22Rv1 (cell line): ENCODE results near the gene SIX4.

Experiments
- CTCF ChIP-seq: fragments of 450-650 bp; IDR thresholded peaks from 2 replicates; pipeline ENCODE4 v1.5.1; 2017; ENCODE audit warnings: mild to moderate bottlenecking
- ZFX ChIP-seq: fragments of 450-650 bp; IDR thresholded peaks from 2 replicates; pipeline ENCODE4 v1.6.1; 2017; ENCODE audit warnings: antibody characterized with exemption, borderline replicate concordance

GRCh38 chr14:60722107-60722356 is 2.1 kb downstream of the SIX4 start:
- TF ChIP-seq CTCF (no peak), ZFX (no peak)
